LNCaP clone FGC (cell line): ENCODE data around the gene FIZ1.

Experiments
- DNase-seq: peaks from one replicate; pipeline ENCODE4 v3.0.0-alpha.2; 2011; ENCODE audit warnings: low read depth
- H3K4me3 ChIP-seq: 2 replicates; pipeline ENCODE4 v1.5.1; 2011; ENCODE audit warnings: mild to moderate bottlenecking, low read depth, low read length, control low read depth
- CTCF ChIP-seq: IDR thresholded peaks from 2 replicates; pipeline ENCODE4 v1.5.1; 2012; ENCODE audit warnings: mild to moderate bottlenecking; ENCODE audit not compliant: control insufficient read depth, insufficient read depth; ENCODE audit errors: extremely low read depth

FIZ1 gene

GRCh38 chr19:55618426-55618825, 19.1 kb upstream of the FIZ1 start:
- TF ChIP-seq CTCF, result no peak
- H3K4me3 ChIP-seq, result no peak overlapping the region
- DNase-seq, result no peak

DNA sequence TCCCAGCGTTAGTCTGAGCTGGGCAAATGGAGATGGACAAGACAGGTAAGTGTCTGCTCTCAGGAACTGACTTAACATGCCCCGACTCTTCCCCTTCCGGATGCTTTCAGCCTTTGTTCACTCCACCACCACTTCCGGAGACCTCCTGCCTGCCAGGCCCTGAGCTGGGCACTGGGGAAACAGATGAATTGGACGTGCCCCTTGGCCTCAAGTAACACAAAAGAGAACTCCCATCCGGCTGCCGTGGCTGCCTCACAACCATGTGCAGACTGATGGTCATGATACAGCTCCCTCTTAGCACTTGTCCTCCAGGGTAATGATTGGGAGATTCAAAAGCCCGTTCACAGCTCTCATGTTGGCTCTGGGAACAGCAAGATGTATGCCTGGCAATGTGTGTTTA, 18.1 kb upstream of the FIZ1 start:
- TF ChIP-seq CTCF, result no peak
- DNase-seq, result no peak
- H3K4me3 ChIP-seq, result no peak overlapping the region

DNA sequence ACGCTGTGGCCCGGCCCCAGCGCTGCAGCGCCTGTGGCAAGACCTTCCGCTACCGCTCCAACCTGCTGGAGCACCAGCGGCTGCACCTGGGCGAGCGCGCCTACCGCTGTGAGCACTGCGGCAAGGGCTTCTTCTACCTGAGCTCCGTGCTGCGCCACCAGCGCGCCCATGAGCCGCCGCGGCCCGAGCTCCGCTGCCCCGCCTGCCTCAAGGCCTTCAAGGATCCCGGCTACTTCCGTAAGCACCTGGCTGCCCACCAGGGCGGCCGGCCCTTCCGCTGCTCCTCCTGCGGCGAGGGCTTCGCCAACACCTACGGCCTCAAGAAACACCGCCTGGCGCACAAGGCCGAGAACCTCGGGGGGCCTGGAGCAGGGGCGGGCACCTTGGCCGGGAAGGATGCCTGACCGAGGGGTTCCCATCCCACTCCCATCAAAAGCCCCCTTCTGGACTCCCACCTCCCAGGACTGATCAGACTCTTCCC, 17.1 kb upstream of the FIZ1 start:
- no peak overlapping the region for H3K4me3 ChIP-seq
- no peak for TF ChIP-seq CTCF
- no peak for DNase-seq

DNA sequence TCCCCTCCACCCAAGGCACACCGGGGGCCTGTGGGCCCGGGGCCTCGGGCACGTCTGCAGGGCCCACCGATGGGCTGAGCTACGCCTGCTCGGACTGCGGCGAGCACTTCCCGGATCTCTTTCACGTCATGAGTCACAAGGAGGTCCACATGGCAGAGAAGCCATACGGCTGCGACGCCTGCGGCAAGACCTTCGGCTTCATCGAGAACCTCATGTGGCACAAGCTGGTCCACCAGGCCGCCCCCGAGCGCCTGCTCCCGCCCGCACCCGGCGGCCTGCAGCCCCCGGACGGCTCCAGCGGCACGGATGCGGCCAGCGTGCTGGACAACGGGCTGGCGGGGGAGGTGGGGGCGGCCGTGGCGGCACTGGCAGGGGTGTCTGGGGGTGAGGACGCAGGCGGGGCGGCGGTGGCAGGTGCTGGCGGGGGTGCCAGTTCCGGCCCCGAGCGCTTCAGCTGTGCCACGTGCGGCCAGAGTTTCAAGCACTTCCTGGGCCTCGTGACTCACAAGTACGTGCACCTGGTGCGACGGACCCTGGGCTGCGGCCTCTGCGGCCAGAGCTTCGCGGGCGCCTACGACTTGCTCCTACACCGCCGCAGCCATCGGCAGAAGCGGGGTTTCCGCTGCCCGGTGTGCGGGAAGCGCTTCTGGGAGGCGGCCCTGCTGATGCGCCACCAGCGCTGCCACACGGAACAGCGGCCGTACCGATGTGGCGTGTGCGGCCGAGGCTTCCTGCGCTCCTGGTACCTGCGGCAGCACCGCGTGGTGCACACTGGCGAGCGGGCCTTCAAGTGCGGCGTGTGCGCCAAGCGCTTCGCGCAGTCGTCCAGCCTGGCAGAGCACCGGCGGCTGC, 16.5 kb upstream of the FIZ1 start:
- H3K4me3 ChIP-seq, result no peak overlapping the region
- no peak for DNase-seq
- TF ChIP-seq CTCF, result no peak

GRCh38 chr19:55614711-55615542, 15.6 kb upstream of the FIZ1 start:
- DNase-seq, result no peak
- no peak overlapping the region for H3K4me3 ChIP-seq
- no peak for TF ChIP-seq CTCF

DNA sequence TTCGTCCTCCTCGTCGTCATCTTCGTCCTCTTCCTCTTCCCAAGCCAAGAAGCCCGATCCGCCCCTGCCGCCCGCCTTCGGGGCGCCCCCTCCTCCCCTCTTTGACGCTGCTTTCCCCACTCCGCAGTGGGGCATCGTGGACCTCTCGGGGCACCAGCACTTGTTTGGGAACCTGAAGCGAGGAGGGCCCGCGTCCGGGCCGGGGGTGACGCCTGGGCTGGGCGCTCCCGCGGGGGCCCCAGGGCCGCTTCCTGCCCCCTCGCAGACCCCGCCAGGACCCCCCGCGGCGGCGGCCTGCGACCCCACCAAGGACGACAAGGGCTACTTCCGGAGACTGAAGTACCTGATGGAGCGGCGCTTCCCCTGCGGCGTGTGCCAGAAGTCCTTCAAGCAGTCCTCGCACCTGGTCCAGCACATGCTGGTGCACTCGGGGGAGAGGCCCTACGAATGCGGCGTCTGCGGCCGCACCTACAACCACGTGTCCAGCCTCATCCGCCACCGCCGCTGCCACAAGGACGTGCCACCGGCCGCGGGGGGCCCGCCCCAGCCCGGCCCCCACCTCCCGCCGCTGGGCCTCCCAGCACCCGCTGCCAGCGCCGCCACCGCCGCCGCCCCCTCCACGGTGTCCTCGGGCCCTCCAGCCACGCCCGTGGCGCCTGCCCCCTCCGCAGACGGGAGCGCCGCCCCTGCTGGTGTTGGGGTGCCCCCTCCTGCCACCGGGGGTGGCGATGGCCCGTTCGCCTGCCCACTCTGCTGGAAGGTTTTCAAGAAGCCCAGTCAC, 14.8 kb upstream of the FIZ1 start:
- TF ChIP-seq CTCF, result no peak
- no peak overlapping the region for H3K4me3 ChIP-seq

More for the DNA sequence above, 14.8 kb upstream of the FIZ1 start:
- DNase-seq, result no peak
